ENCODE results near the gene GALNT2. TPM values are rescaled to one million over a fixed set of nuclear protein-coding genes. Genes with fewer than 3 reads are reported as not detected.

The GALNT2 gene
- total and polyA plus RNA-seq, 9 of the 15 experiments (the other 6 are each of a cell fraction or from before 2014, with no cell fraction given) = 1.6 to 106 (median 51.9) TPM

DNA sequence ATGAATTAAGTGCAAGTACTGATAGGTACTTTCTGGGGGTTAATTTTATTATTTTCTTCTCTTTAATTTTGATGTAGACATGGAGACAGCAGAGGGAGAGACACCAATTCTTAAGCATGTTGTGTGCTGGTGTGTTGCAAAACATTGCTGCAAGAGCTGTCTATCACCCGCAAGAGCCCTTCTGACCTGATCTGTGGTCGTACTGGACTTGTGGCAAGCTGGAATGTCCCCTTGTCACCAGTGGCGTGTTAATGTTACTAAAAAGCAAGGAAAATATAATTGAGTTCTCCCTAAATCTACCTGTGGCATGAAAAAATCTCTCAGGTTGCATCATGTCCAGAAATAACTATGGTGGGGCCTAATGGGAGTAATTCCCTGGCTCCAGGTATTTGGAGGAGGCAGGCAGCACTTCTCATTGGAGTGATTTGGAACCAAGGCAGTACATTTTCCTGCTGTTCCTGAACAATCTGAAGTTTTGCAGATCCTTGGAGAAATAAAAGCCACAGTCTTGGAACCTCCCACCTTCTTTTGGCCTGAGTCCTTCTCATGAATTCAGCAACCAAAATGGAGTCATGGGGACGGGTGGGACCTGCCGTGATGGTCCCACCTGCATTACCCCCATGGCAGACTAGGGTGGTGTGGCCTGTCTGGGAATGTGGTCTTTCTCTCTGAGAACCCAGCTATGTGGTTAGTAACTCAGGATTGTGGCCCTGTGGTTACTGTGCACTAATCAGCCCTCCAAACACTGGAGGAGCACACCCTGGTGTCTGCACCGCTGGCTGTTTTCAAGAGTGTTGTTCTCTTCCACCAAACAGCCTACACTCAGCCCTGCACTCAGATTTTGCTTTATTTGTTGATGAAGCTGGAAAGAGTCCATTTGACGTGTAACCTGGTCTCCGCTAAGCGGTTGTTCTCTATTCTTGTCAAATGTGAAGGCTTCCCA, 57.4 kb downstream of the GALNT2 start (continued):
- TF ChIP-seq, protein P1, sequence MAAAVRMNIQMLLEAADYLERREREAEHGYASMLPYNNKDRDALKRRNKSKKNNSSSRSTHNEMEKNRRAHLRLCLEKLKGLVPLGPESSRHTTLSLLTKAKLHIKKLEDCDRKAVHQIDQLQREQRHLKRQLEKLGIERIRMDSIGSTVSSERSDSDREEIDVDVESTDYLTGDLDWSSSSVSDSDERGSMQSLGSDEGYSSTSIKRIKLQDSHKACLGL (CRISPR knock-in tag; IDR thresholded peaks at IDR 0.05; ENCODE audit: borderline replicate concordance, poor library complexity, severe bottlenecking) = no peak
- TF ChIP-seq NBN (IDR thresholded peaks at IDR 0.05; ENCODE audit: low read depth) = no peak
- no peak for TF ChIP-seq ZBTB1 (CRISPR knock-in tag; IDR thresholded peaks at IDR 0.05; ENCODE audit: borderline replicate concordance, low read depth)
- TF ChIP-seq ZNF75A (CRISPR knock-in tag; IDR thresholded peaks at IDR 0.05) = no peak
- TF ChIP-seq, protein P2, sequence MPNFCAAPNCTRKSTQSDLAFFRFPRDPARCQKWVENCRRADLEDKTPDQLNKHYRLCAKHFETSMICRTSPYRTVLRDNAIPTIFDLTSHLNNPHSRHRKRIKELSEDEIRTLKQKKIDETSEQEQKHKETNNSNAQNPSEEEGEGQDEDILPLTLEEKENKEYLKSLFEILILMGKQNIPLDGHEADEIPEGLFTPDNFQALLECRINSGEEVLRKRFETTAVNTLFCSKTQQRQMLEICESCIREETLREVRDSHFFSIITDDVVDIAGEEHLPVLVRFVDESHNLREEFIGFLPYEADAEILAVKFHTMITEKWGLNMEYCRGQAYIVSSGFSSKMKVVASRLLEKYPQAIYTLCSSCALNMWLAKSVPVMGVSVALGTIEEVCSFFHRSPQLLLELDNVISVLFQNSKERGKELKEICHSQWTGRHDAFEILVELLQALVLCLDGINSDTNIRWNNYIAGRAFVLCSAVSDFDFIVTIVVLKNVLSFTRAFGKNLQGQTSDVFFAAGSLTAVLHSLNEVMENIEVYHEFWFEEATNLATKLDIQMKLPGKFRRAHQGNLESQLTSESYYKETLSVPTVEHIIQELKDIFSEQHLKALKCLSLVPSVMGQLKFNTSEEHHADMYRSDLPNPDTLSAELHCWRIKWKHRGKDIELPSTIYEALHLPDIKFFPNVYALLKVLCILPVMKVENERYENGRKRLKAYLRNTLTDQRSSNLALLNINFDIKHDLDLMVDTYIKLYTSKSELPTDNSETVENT (CRISPR knock-in tag; IDR thresholded peaks at IDR 0.05) = no peak
- TF ChIP-seq, protein P3, sequence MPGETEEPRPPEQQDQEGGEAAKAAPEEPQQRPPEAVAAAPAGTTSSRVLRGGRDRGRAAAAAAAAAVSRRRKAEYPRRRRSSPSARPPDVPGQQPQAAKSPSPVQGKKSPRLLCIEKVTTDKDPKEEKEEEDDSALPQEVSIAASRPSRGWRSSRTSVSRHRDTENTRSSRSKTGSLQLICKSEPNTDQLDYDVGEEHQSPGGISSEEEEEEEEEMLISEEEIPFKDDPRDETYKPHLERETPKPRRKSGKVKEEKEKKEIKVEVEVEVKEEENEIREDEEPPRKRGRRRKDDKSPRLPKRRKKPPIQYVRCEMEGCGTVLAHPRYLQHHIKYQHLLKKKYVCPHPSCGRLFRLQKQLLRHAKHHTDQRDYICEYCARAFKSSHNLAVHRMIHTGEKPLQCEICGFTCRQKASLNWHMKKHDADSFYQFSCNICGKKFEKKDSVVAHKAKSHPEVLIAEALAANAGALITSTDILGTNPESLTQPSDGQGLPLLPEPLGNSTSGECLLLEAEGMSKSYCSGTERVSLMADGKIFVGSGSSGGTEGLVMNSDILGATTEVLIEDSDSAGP (CRISPR knock-in tag; IDR thresholded peaks at IDR 0.05) = no peak
- no peak for TF ChIP-seq RBM34 (IDR thresholded peaks at IDR 0.05; ENCODE audit: borderline replicate concordance, insufficient read depth, low read length)
- no peak for TF ChIP-seq LARP7 (IDR thresholded peaks at IDR 0.05)
- TF ChIP-seq, protein P4, sequence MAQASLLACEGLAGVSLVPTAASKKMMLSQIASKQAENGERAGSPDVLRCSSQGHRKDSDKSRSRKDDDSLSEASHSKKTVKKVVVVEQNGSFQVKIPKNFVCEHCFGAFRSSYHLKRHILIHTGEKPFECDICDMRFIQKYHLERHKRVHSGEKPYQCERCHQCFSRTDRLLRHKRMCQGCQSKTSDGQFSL (CRISPR knock-in tag; IDR thresholded peaks at IDR 0.05) = no peak
- TF ChIP-seq, protein P4 (tag; IDR thresholded peaks at IDR 0.05) = peak in 1 of 2 experiments; percentile 62; a peak in 1 of 4 replicates
- no peak for TF ChIP-seq ZFPM2 (CRISPR knock-in tag; IDR thresholded peaks at IDR 0.05)
- no peak for TF ChIP-seq TBL1XR1 (IDR thresholded peaks at IDR 0.05; ENCODE audit: low read length in 2 of 2)
- TF ChIP-seq FOXA1 (IDR thresholded peaks at IDR 0.05; ENCODE audit: borderline replicate concordance) = no peak
- no peak for TF ChIP-seq ZBTB7A (IDR thresholded peaks at IDR 0.05; ENCODE audit: borderline replicate concordance, control insufficient read depth, low read depth, low read length)
- TF ChIP-seq DPF2 (IDR thresholded peaks at IDR 0.05) = no peak
- TF ChIP-seq, protein P5, sequence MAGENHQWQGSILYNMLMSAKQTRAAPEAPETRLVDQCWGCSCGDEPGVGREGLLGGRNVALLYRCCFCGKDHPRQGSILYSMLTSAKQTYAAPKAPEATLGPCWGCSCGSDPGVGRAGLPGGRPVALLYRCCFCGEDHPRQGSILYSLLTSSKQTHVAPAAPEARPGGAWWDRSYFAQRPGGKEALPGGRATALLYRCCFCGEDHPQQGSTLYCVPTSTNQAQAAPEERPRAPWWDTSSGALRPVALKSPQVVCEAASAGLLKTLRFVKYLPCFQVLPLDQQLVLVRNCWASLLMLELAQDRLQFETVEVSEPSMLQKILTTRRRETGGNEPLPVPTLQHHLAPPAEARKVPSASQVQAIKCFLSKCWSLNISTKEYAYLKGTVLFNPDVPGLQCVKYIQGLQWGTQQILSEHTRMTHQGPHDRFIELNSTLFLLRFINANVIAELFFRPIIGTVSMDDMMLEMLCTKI (IDR thresholded peaks at IDR 0.05; ENCODE audit: partially characterized antibody) = no peak
- TF ChIP-seq PPARD (CRISPR knock-in tag; IDR thresholded peaks at IDR 0.05) = no peak
- peak; percentile 22; the same call in 1 of the 2 replicates for TF ChIP-seq TRIM28 (IDR thresholded peaks at IDR 0.05)
- no peak for TF ChIP-seq KAT7 (CRISPR knock-in tag; IDR thresholded peaks at IDR 0.05; ENCODE audit: borderline replicate concordance)
- no peak for TF ChIP-seq BMI1 (IDR thresholded peaks at IDR 0.05; ENCODE audit: low read length)
- TF ChIP-seq ZNF76 (CRISPR knock-in tag; IDR thresholded peaks at IDR 0.05; ENCODE audit: borderline replicate concordance) = no peak
- no peak for TF ChIP-seq CHD2 (IDR thresholded peaks at IDR 0.05; ENCODE audit: low read depth, low read length)

Measured in K562 (cell line).